Renal pelvis (tissue), 4 donors: Measurements from ENCODE around the gene PPP1R3C. TPM values are rescaled to one million over a fixed set of nuclear protein-coding genes. Genes with fewer than 3 reads are reported as not detected.

ENCODE experiments used
- DNase-seq: peaks from one replicate; pipeline ENCODE4 v3.0.0-alpha.2; 2013
- polyA plus RNA-seq, 3 donors: library from polyadenylated mRNA; unstranded; fragments of 120-200 nt; gene quantifications; one replicate each; pipeline ENCODE4 v1.2.1, GENCODE V29; 2013; ENCODE audit not compliant: insufficient read length in 3 of 3

Gene PPP1R3C
- polyA plus RNA-seq, 3 donors, result 32.4 to 42.3 (median 36.3) TPM

- DNase-seq, result peak; percentile 73
Measured at GRCh38 chr10:91604553-91605534, 28.0 kb downstream of the PPP1R3C start.

GRCh38 chr10:91603931-91604331 is 28.9 kb downstream of the PPP1R3C start:
- peak; percentile 85 for DNase-seq

- no peak for DNase-seq
Measured at GRCh38 chr10:91602868-91603568, 29.9 kb downstream of the PPP1R3C start.

- DNase-seq, result no peak
Measured at GRCh38 chr10:91602449-91602848, 30.4 kb downstream of the PPP1R3C start.

GRCh38 chr10:91601212-91601611 is 31.7 kb downstream of the PPP1R3C start:
- DNase-seq, result no peak

- no peak for DNase-seq
Measured at GRCh38 chr10:91598211-91598977, 34.5 kb downstream of the PPP1R3C start.

GRCh38 chr10:91597197-91597881 is 35.5 kb downstream of the PPP1R3C start:
- DNase-seq, result peak; percentile 62

- DNase-seq, result no peak
Measured at GRCh38 chr10:91596825-91597196, 36.1 kb downstream of the PPP1R3C start.

GRCh38 chr10:91593834-91594233 is 39.0 kb downstream of the PPP1R3C start:
- no peak for DNase-seq

GRCh38 chr10:91593366-91593765 is 39.5 kb downstream of the PPP1R3C start:
- no peak for DNase-seq

- no peak for DNase-seq
Measured at GRCh38 chr10:91592266-91592975, 40.5 kb downstream of the PPP1R3C start.

- DNase-seq, result peak; percentile 70
Measured at GRCh38 chr10:91591797-91592174, 41.1 kb downstream of the PPP1R3C start.

GRCh38 chr10:91590904-91591796 is 41.7 kb downstream of the PPP1R3C start:
- peak; percentile 91 for DNase-seq

GRCh38 chr10:91590142-91590903 is 42.5 kb downstream of the PPP1R3C start:
- DNase-seq, result no peak

GRCh38 chr10:91589658-91590035 is 43.2 kb downstream of the PPP1R3C start:
- no peak for DNase-seq

GRCh38 chr10:91589015-91589657 is 43.7 kb downstream of the PPP1R3C start:
- no peak for DNase-seq

GRCh38 chr10:91587710-91588638 is 44.9 kb downstream of the PPP1R3C start:
- DNase-seq, result no peak
